Stimulated activated memory B cell treated with anti-CD40 and anti-IgM and Interleukin-4, amounts not matched to agents 10 μg/mL and 1 μg/mL and 100 μg/mL, for 72 hours (primary cell): ENCODE measurements around the gene SPACA6.
A peak's percentile ranks its signal among the peaks of the same experiment; 100 is the strongest.
"Not testable (repeated sequence)": the region's sequence is repeated elsewhere in the genome, so short reads cannot be mapped to it uniquely, and the experiment has no call there.

Experiments
- ATAC-seq: fragments of 150-1000 bp; cut with Tn5 transposase; 2 replicates; pipeline ENCODE4 v1.10.0; 2021
- H3K27ac Mint-ChIP-seq: one replicate; pipeline ENCODE4 v1.8.0; 2022; ENCODE audit warnings: mild to moderate bottlenecking, mixed read lengths
- H3K27me3 Mint-ChIP-seq: one replicate; pipeline ENCODE4 v1.8.0; 2022; ENCODE audit warnings: mixed read lengths
- H3K36me3 Mint-ChIP-seq: one replicate; pipeline ENCODE4 v1.8.0; 2022; ENCODE audit warnings: mixed read lengths
- H3K4me1 Mint-ChIP-seq: one replicate; pipeline ENCODE4 v1.8.0; 2022; ENCODE audit warnings: mixed read lengths
- H3K4me3 Mint-ChIP-seq: one replicate; pipeline ENCODE4 v1.8.0; 2022; ENCODE audit warnings: mild to moderate bottlenecking, moderate library complexity, mixed read lengths
- H3K9me3 Mint-ChIP-seq: one replicate; pipeline ENCODE4 v1.8.0; 2022; ENCODE audit warnings: mixed read lengths

Gene SPACA6, protein sequence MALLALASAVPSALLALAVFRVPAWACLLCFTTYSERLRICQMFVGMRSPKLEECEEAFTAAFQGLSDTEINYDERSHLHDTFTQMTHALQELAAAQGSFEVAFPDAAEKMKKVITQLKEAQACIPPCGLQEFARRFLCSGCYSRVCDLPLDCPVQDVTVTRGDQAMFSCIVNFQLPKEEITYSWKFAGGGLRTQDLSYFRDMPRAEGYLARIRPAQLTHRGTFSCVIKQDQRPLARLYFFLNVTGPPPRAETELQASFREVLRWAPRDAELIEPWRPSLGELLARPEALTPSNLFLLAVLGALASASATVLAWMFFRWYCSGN

DNA sequence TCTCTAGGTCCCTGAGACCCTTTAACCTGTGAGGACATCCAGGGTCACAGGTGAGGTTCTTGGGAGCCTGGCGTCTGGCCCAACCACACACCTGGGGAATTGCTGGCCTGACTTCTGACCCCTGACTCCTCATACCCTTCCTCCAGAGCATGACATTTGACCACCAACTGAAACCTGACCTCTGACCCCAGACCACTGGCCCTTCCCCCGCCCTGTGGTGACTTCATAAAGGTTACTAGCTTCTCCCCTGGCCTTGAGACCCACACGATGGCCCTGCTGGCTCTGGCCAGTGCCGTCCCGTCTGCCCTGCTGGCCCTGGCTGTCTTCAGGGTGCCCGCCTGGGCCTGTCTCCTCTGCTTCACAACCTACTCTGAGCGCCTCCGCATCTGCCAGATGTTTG, at the start of gene SPACA6:
TSS of gene SPACA6 (plus strand) at position 71 of the 400 bp plus-strand sequence. CDS start at position 268, 197 bp downstream.
- no peak for ATAC-seq
- Mint-ChIP-seq H3K4me1 (peaks cover 24% of the 10 kb centered on the region), H3K9me3 (no peaks in the 10 kb centered on the region), H3K27me3 (peaks cover 62% of the 10 kb centered on the region), H3K27ac (no peak within 1 kb of the TSS), H3K36me3 (peaks cover 6% of the 10 kb centered on the region), H3K4me3 (no peak within 1 kb of the TSS)

DNA sequence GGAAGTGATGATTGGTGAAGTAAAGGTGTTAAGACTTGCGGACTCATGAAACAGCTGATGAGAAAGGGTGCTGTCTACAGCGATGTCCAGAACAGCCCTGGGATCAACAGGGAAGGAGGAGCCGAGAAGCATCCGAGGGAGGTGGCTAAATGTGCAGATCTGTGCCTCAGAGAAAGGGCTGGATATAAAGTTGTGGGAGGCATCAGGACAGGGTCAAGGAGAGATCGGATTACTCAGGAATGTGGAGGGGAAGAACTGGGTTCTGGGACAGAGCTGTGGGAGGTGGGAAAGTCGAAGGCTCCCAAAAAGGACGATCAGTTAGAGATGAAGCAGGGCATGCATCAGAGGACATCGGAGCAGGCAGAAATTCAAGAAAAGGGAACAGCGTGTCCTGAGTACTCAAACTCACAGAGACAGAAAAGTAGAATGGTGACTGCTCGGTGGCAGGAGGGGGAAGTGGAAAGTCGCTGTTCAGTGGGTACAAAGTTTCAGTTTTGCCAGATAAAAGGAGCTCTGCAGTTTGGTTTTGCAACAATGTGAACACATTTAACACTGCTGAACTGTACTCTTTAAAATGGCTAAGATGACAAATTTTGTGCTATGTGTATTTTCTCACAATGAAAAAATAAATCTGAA, 48.4 kb upstream of the SPACA6 start:
- peak overlapping the region; percentile 82 for H3K4me3 Mint-ChIP-seq
- H3K36me3 Mint-ChIP-seq = peaks cover 20% of the 10 kb centered on the region
- H3K27me3 Mint-ChIP-seq = no peaks in the 10 kb centered on the region
- ATAC-seq = peak; percentile 70
- peak overlapping the region; percentile 77 for H3K27ac Mint-ChIP-seq
- H3K9me3 Mint-ChIP-seq = no peaks in the 10 kb centered on the region
- H3K4me1 Mint-ChIP-seq = peaks cover 47% of the 10 kb centered on the region

DNA sequence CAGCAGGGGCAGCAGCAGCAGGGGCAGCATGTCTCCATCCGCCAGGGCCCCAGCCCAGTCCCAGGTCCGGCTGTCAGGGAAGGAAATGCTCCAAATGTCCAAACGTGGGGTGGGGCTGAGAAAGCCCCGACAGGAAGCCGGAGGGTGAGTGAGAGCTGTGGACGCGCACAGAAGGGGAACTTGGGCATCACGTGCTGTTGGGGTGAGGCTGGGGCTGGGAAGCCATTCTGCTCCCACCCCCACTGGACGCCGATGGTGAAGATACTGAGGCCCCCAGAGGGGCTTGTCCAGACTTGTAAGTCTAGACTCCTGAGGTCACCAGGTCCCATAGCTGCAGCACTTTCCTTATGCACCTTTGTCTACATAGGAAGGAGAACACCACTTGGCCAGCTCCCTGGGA, 46.4 kb upstream of the SPACA6 start, which contains the start of gene SIGLEC14:
TSS of gene SIGLEC14 (minus strand) at position 96 of the 400 bp plus-strand sequence. CDS start at position 30, 66 bp downstream.
- Mint-ChIP-seq H3K4me3 (peak within 1 kb of the TSS; percentile 82), H3K4me1 (peaks cover 52% of the 10 kb centered on the region), H3K36me3 (peaks cover 14% of the 10 kb centered on the region), H3K27ac (peak within 1 kb of the TSS; percentile 88)
- H3K27me3 Mint-ChIP-seq, H3K9me3 Mint-ChIP-seq: not testable (repeated sequence)
- peak; percentile 52 for ATAC-seq

DNA sequence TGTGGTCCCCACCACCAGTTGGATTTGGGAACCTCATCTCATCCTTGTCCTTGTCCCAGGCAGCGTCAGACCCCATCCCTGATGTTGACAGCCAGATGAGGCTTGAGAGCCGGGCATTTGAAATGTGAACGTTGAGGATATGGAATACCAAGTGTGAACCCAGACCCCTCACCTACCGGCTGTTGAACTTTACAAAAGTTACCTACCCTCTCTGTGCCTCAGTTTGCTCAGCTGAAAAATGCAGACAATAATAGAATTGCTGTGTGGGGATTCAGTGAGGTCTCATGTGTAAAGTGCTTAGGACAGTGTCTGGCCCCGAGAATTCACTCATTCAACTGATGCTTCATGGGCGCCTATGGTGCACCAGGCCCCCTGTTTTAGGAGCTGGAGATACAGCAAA, 45.8 kb upstream of the SPACA6 start:
- no peak for ATAC-seq
- Mint-ChIP-seq H3K36me3 (peaks cover 14% of the 10 kb centered on the region), H3K9me3 (no peaks in the 10 kb centered on the region), H3K27me3 (no peaks in the 10 kb centered on the region), H3K27ac (peak overlapping the region; percentile 88), H3K4me1 (peaks cover 58% of the 10 kb centered on the region), H3K4me3 (peak overlapping the region; percentile 80)

DNA sequence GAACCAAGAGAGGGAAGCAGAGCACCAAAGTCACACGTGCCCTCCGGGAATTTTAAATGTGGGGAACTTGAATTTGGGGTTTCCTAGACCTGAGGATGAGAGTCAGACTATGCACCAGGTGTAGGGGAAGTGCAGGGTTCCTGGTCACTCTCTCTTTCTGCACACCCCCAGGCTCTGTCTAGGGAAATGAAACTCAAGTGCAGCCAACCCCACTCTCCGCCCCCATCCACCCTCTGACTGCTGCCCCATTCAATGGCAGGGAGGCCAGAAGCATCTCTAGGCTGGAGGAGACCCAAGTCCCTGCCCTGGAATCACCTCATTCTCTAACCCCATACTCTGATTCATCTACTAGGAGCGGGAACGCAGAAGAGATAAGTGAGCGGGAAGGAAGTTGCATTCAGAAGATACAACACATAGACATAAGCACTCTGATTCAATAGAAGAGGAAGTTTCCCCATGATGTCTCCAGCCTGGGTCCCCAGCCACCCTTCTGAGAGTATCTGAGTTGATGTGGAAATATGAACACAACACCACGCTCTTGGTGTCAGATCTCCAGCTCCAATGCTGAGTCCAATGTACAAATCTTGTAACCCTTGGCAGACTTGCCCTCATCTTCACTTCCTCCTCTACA, 41.8 kb upstream of the SPACA6 start:
- peaks cover 57% of the 10 kb centered on the region for H3K4me1 Mint-ChIP-seq
- H3K36me3 Mint-ChIP-seq = peaks cover 5% of the 10 kb centered on the region
- H3K4me3 Mint-ChIP-seq = peak overlapping the region; percentile 37
- peaks cover 4% of the 10 kb centered on the region for H3K9me3 Mint-ChIP-seq
- ATAC-seq = peak; percentile 97
- H3K27ac Mint-ChIP-seq = peak overlapping the region; percentile 3
- H3K27me3 Mint-ChIP-seq = no peaks in the 10 kb centered on the region

DNA sequence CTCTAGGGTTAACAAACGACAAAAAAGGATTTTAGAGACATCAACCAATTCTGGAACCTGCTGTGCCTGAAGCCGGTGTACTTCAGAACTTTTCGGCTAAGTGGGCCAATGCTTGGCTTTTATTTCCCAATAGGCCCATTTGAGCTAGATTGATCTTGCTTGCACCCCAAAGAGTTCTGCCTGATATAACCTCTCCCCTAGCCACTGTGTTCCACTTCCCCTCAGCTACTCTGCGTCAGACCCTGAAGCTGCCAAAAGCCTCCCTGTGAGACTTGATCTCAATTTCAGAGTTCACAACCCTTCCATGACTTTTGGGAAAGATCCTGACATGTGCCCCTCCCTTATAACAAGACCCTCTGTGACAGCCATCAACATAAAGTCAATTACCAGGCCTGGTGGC, 40.9 kb upstream of the SPACA6 start:
- H3K9me3 Mint-ChIP-seq = peaks cover 4% of the 10 kb centered on the region
- H3K4me3 Mint-ChIP-seq = no peak overlapping the region
- H3K4me1 Mint-ChIP-seq = peaks cover 60% of the 10 kb centered on the region
- peak overlapping the region; percentile 3 for H3K27ac Mint-ChIP-seq
- ATAC-seq = no peak
- H3K27me3 Mint-ChIP-seq = no peaks in the 10 kb centered on the region
- peaks cover 5% of the 10 kb centered on the region for H3K36me3 Mint-ChIP-seq

DNA sequence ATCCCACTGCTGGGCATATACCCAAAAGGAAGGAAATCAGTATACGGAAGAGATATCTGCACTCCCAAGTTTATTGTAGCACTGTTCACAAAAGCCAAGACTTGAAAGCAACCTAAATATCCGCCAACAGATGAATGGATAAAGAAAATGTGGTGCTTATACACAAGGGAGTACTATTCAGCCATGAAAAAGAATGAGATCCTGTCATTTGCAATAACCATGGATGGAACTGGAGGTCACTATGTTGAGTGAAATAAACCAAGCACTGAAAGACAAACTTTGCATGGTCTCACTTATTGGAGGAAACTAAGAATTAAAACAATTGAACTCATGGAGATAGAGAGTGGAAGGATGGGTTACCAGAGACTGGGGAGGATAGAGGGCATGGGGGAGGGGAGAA, 40.0 kb upstream of the SPACA6 start:
- H3K27ac Mint-ChIP-seq = no peak overlapping the region
- no peak overlapping the region for H3K4me3 Mint-ChIP-seq
- H3K4me1 Mint-ChIP-seq = peaks cover 61% of the 10 kb centered on the region
- peaks cover 4% of the 10 kb centered on the region for H3K9me3 Mint-ChIP-seq
- no peak for ATAC-seq
- peaks cover 5% of the 10 kb centered on the region for H3K36me3 Mint-ChIP-seq
- H3K27me3 Mint-ChIP-seq = no peaks in the 10 kb centered on the region

DNA sequence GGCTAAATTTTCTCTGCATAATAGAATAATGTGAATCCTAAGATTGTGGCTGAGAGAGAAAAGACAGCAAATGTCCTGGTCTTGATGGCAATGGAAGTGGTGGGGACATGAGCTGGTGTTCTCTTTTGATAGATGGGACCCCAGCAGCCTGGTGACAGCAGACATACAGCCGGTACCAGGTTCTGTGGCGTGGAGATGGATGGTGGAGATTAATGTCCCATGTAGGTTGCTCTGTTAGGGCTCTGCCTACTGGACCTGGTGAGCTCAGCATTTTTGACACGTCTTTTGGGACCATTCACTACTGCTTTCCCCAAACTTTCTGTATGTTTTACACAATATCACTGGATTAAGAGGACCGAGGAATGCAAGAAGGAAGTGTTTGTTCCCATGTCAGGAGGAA, 38.3 kb upstream of the SPACA6 start:
- Mint-ChIP-seq H3K27ac (no peak overlapping the region), H3K27me3 (no peaks in the 10 kb centered on the region)

DNA sequence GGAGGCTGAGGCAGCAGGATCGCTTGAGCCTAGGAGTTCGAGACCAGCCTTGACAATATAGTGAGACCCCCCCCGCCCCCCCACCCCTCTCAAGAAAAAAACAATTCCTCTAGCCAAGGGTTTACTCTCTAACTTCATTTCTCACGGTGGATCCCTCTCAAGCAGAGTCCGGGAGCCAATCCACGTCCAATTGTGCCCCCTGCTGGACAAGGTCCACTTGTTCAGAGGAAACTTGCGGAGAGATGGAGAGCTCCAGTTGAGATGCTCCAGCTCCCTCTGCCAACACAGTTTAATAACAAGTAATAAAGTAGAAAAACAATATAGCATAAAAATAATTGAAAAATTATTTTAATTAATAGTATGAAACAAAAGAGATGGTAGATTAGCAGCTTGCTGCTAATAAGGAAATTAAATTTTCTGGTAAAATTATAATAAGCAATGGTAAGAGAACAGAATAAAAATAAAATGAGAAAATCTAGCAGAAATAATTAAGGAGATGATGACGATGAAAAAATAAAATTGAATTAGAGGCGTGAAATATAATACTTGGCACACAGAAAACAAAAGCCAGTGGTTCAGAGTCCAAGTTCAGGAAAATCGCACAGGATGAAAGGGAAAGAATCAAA, 32.0 kb upstream of the SPACA6 start:
- H3K4me1 Mint-ChIP-seq = peaks cover 18% of the 10 kb centered on the region
- no peaks in the 10 kb centered on the region for H3K36me3 Mint-ChIP-seq
- H3K27ac Mint-ChIP-seq = no peak overlapping the region
- H3K9me3 Mint-ChIP-seq = no peaks in the 10 kb centered on the region
- peak; percentile 68 for ATAC-seq
- peaks cover 47% of the 10 kb centered on the region for H3K27me3 Mint-ChIP-seq
- H3K4me3 Mint-ChIP-seq = no peak overlapping the region

More for the DNA sequence above, 38.3 kb upstream of the SPACA6 start:
- H3K9me3 Mint-ChIP-seq = peaks cover 4% of the 10 kb centered on the region
- peaks cover 59% of the 10 kb centered on the region for H3K4me1 Mint-ChIP-seq
- no peak overlapping the region for H3K4me3 Mint-ChIP-seq
- H3K36me3 Mint-ChIP-seq = peaks cover 5% of the 10 kb centered on the region
- ATAC-seq = no peak

DNA sequence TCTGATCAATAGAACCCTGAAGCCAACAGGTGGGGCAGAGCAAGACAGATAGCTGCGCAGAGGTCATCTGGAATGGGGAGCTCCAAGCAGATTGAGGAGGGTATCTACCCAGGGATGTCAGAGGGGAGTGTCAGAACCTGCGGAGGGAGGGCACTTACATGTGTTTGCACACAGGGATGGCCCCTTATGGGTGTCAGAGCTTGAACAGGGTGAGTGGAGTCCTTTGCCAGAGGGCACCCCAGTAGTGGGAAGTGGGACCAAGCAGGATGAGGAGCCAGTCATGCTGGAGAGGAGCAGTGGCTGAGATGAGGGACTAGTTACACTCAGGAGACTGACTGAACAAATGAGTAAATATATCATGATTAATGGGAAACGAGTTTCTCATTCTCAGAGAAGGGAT, 29.5 kb upstream of the SPACA6 start:
- no peaks in the 10 kb centered on the region for H3K9me3 Mint-ChIP-seq
- H3K4me1 Mint-ChIP-seq = peaks cover 2% of the 10 kb centered on the region

DNA sequence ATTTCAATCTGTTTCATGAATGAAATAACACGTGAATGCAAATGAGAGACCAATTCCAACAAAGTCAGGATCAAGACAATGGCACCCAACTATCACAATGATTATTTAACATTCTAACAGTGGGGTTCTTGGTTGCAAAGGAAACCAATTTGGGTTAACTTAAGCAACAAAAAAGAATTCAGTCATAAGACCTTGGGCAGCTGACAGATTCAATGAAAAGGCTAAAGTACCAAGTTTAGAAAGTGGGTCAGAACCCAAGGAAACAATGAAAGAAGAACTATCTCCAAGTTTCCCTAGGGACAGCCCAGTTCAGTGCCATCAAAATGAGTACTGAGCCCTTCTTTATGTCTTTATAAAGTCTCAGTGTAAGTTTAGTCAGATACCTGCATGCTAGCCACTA, 29.0 kb upstream of the SPACA6 start:
- Mint-ChIP-seq H3K9me3 (no peaks in the 10 kb centered on the region), H3K4me1 (peaks cover 5% of the 10 kb centered on the region), H3K4me3 (no peak overlapping the region), H3K27me3 (peaks cover 64% of the 10 kb centered on the region), H3K36me3 (no peaks in the 10 kb centered on the region), H3K27ac (no peak overlapping the region)
- ATAC-seq = no peak

More for the DNA sequence above, 29.5 kb upstream of the SPACA6 start:
- Mint-ChIP-seq H3K4me3 (no peak overlapping the region), H3K36me3 (no peaks in the 10 kb centered on the region), H3K27ac (no peak overlapping the region), H3K27me3 (peaks cover 64% of the 10 kb centered on the region)
- ATAC-seq = no peak

DNA sequence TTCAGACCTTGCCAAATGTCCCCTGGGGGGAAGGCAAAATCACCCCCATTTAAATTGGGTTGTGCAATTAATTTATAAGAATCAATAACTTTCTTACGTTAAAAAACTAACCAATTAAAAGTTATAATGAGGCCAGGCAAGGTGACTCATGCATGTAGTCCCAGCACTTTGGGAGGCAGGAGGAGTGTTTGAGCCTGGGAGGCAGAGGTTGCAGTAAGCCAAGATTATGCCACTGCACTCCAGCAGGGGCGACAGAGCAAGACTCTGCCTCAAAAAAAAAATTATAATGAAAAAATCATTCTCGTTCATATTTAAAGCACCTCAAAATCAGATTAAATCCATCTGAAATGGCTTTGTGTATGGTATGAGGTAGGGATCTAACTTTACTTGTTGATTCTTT, 28.1 kb upstream of the SPACA6 start:
- H3K27ac Mint-ChIP-seq = no peak overlapping the region
- peaks cover 9% of the 10 kb centered on the region for H3K4me1 Mint-ChIP-seq
- no peaks in the 10 kb centered on the region for H3K36me3 Mint-ChIP-seq
- ATAC-seq = no peak
- peaks cover 64% of the 10 kb centered on the region for H3K27me3 Mint-ChIP-seq
- no peak overlapping the region for H3K4me3 Mint-ChIP-seq
- H3K9me3 Mint-ChIP-seq = no peaks in the 10 kb centered on the region

DNA sequence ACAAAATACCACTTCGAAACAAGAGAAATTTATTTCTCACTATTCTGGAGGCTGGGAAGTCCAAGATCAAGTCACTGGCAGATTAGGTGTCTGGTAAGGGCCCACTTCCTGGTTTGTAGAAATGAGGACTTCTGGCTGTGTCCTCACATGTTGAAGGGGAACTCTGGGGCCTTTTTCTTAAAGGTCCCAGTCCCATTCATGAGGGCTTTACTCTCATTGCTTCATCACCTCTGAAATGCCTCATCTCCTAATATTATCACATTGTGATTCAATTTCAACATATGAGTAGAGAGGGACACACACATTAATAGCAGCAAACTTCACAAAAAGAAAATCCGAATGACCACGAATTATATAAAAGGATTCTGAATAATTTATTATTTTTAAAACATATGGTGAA, 24.9 kb upstream of the SPACA6 start:
- Mint-ChIP-seq H3K9me3 (no peaks in the 10 kb centered on the region), H3K36me3 (no peaks in the 10 kb centered on the region), H3K4me1 (peaks cover 9% of the 10 kb centered on the region), H3K4me3 (no peak overlapping the region), H3K27ac (no peak overlapping the region), H3K27me3 (peaks cover 46% of the 10 kb centered on the region)
- no peak for ATAC-seq

DNA sequence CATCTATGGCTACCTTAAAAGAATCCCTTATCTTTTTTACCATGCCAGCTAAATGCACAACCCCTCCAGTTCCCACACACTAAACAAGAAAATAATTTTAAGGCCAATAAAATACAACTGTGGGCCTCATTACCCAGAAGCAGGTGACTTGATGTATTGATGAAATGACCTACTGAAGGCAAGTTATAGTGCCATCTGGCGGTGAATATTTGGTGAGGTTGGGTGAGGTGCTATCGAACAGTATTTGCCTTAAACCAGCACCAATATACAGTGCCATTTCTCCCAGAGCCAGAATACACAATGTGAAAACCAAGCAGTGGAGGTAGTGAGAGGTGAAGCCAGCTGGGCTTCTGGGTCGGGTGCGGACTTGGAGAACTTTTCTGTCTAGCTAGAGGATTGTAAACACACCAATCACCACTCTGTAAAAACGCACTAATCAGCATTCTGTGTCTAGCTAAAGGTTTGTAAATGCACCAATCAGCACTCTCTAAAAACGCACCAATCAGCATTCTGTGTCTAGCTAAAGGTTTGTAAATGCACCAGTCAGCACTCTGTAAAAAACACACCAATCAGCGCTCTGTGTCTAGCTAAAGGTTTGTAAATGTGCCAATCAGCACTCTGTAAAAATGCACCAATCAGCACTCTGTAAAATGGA, 17.1 kb upstream of the SPACA6 start:
- not testable (repeated sequence) for H3K27ac Mint-ChIP-seq, ATAC-seq, H3K4me1 Mint-ChIP-seq, H3K36me3 Mint-ChIP-seq, H3K4me3 Mint-ChIP-seq, H3K9me3 Mint-ChIP-seq
- peaks cover 23% of the 10 kb centered on the region for H3K27me3 Mint-ChIP-seq

DNA sequence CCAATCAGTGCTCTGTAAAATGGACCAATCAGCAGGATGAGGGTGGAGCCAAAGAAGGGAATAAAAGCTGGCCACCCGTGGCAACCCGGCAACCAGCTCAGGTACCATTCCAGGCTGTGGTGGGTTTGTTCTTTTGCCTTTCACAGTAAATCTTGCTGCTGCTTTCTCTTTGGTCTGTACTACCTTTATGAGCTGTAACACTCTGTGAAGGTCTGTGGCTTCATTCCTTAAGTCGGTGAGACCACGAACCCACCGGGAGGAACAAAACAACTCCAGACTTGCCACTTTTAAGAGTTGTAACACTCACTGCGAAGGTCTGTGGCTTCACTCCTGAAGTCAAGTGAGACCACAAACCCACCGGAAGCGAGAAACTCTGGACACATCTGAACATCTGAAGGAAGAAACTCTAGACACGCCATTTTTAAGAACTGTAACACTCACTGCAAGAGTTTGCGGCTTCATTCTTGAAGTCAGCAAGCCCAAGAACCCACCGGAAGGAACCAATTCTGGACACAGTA, 16.5 kb upstream of the SPACA6 start:
- no peaks in the 10 kb centered on the region for H3K4me1 Mint-ChIP-seq
- peaks cover 23% of the 10 kb centered on the region for H3K27me3 Mint-ChIP-seq
- H3K27ac Mint-ChIP-seq = no peak overlapping the region
- no peak for ATAC-seq
- H3K36me3 Mint-ChIP-seq = no peaks in the 10 kb centered on the region
- H3K9me3 Mint-ChIP-seq = no peaks in the 10 kb centered on the region
- H3K4me3 Mint-ChIP-seq = no peak overlapping the region
